Occipital lobe (tissue), 2 donors: Measurements from ENCODE around the gene APEH. TPM values are rescaled to one million over a fixed set of nuclear protein-coding genes. Genes with fewer than 3 reads are reported as not detected.
A peak's percentile ranks its signal among the peaks of the same experiment; 100 is the strongest.
"Not testable (repeated sequence)": the region's sequence is repeated elsewhere in the genome, so short reads cannot be mapped to it uniquely, and the experiment has no call there.

Experiments used
- DNase-seq: peaks from one replicate; lab custom pipeline; 2025; lab: John Stamatoyannopoulos, UW
- total RNA-seq: library from RNA; depleted of rRNA; stranded (reverse); fragments of >200 nt; gene quantifications from one replicate; pipeline ENCODE4 v1.2.3, GENCODE V29; 2014

APEH gene
- total RNA-seq, 1 donor from 2014 or later: 65.4 TPM

DNA sequence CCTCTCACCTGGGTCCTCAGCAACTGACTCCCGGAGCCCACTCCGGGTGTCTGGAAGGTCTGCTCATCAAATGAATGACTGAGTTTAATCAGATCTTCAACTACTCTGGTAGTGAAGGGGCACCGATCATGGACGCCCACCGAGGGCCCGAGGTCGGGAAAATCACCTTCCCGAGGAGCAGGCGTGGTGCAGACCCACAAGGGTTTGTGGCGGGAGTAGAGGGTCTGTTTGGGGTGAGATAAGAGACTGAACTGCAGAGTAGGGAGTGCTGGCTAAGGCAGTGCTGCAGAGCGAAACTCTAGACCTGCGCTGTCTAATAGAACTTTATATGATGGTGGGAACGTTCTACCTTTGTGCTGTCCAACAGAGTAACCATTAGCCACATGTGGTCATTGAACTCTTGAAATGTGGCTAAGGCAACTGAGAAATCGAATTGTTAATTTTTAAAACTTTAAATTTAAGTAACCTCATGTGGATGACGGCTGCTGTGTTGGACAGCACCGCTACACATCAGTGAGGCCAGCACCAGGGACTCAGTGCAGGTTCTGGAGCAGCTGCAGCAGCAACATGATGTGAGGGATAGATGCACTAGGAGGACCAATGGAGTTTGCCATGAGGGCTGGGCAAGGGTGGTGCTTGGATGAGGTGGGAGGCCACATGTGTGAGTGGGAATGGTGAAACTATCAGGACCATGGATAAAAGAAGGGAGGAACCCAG lies 15.9 kb downstream of the APEH start:
- not testable (repeated sequence) for DNase-seq

DNA sequence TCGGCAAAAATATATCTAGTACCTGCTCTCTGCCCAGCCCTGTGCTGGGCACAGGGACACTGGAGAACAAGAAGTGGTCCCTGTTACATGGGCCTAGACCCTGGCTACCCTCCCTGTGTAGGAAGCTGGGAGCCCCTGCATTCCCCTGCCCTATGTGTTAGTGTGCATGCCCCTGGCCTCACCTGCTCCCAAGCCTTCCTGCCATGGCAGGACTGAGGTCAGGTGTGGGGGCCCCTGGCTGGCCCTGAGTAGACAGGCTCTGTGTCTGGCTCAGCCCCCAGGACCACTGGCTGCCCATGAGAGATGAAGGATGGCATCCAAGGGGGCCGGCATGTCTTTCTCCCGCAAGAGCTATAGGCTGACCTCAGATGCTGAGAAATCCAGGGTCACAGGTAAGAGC lies 16.7 kb downstream of the APEH start:
- not testable (repeated sequence) for DNase-seq

DNA sequence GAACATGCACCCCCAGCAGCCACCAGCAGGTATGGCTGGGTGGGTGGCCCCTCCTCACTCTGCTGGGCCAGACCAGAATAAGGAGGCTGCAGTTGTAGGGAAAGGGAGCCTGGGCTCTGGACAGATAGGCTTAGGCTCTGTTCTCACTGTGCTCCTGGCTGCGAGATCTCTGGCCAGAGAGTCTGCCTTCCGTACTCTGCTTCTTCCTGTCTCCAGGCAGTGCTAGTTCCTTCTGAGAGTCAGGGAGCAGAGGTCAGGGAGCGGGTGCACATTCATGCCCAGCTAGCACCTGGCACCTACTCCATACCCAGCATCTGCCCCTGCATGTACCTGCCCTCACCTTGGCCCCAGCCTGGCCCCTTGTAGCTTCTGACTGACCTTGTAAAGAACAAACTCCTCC lies 17.3 kb downstream of the APEH start:
- DNase-seq: not testable (repeated sequence)

DNA sequence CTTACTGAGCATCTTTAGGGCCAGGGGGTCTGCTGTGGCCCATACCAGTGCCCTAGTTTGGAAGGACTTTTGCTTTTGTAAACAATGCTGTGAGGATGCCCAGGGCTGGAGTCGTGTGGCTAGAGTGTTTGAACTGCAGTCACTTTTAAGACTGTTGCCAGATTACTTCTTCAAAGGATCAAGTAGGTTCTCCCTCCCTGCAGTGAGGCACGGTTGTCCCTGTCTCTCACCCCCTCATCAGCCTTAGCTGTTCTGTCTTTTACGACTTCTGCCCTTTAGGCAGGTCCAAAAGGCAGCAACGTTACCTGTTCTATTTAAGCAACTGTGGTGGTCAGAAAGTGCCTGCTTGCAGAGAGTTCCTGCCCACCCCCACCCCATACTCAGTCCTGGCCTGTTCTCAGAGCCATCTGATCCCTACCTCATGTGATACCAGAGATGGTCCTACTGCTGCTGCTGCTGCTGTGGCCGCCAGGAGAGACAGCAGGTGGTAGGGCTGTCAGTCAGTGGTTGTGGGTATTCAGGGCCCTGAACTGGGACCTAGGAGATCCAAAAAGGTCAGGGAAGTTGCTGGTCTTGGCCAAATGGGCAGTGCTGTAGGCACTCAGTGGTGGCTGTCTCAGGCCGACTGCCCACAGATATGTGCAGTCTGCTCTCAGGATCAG lies 20.4 kb downstream of the APEH start:
- DNase-seq: not testable (repeated sequence)

DNA sequence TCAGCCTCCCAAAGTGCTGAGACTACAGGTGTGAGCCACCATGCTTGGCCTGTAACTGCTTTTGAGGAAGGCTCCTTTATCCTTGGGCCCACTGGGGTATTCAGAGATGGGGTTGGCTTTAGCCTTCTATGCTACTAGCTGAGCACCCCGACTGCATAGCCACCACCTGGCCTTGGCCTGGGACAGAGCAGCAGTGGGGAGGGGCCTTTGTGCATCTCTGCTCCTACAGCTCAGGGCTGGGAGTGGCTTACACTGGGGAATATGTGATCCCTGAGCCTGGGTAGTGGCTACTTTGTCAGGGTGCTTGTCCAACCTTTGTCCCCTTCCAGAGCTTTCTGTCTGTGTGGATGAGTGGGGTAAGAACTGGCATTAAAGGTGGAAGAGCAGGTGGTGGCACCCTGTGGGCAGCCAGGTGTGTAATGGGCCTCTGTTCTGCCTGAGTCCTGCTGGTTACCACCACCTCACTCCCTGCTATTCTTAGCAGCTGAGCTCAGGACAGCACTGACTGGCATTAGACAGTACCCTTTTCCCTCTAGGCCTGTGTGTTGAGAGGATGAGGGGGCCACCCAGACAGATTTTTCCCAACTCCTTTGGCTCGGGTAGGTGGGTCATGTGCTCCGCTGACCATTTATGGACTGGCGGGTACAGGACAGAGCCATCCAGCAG lies 21.3 kb downstream of the APEH start:
- not testable (repeated sequence) for DNase-seq

DNA sequence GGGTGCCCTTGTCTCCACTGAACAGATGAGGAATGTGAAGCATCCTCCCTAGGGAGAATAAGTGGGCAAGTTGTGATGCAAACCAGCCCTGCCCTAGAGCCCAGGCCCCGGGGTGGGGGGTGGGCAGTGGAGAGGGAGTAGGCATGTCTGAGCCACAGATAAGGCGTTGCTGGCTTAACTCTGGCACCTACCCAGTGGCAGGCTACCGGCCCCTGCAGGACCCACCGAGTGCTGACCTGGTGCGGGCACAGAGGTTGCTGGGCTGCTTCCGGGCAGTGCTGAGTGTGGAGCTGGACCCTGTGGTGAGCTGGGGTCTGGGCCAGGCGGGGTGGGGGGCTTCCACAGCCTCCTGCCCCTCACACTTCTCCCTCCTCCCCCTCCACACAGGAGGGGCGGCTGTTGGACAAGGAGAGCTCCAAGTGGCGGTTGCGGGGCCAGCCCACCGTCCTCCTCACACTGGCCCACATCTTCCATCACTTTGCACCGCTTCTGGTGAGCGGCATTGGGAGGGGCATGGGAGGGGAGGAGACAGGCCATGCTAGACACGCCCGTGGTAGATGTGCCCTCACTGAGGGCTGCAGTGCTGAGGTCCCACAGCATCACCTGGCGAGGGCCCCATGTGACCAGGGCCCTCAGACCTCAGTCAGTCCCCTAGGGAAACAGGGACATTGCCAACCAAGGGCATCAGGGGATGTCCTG lies 25.3 kb downstream of the APEH start:
- DNase-seq: no peak

DNA sequence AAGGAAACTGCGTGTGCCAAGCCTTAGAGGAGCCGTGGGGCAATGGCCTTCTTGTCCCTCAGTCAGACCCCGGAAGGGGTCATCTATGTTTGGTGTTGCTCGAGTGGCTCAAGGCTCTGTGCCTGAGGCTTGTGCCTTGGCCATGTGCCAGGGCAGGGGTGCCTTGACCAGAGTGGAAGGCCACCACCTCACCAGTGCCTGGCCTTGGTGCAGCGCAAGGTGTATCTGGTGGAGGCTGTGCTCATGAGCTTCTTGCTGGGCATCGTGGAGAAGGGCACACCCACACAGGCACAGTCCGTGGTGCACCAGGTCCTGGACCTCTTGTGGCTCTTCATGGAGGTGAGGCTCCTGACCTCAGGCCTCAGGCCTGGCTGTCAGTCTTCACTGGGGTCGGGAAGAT lies 25.9 kb downstream of the APEH start:
- DNase-seq: no peak

DNA sequence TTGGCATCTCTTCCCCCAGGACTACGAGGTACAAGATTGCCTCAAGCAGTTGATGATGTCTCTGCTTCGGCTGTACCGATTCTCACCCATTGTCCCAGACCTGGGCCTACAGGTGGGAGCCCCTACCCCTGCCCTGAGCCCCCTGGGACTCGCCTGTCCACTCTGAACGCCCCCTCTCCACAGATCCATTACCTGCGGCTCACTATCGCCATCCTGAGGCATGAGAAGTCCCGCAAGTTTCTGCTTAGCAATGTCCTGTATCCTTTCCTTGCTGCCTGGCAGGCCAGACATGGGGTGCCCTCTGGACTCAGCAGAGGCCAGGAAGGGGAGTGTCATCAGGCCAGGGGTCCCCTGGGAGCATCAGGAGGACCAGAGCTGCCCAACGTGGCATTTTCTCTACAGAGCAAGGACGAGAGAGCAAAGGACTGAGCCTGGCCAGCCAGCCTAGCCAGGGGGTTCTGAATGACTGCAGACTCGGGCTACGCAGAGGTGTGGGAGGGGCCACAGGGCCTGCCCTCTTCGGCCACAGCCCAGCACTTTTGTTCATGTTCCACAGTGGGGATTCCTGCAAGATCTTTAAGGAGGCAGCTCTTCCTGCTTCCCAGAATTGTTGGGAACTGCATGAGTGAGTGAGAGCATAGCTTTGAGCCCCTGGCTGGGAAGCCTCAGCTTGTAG lies 26.4 kb downstream of the APEH start:
- DNase-seq: no peak

DNA sequence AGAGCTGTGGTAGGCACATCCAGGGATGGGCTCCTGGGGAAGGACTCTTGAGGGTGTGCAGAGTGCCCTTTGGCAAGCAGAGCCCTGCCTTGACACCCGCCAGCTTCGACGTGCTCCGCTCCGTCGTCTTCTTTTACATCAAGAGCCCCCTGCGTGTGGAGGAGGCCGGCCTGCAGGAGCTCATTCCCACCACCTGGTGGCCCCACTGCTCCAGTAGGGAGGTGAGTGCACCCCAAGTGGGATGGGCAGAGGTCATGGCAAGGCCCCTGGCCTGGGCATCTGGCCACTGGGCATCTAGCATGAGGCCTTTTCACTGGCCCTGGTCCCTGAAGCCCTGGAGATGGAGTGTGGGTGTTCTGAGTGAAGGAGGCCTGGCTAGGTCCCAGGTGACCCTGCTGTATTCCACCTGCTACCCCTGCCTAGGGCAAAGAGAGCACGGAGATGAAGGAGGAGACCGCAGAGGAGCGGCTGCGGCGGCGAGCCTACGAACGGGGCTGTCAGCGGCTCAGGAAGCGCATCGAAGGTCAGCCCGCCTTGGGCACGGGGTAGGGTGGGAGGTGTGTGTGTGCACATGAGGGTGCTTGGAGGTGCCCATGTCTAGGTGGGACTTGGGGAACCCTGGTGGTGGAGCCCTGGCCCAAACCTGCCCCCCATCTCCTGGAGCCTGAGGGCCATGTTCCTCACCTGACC lies 27.4 kb downstream of the APEH start:
- DNase-seq: no peak

DNA sequence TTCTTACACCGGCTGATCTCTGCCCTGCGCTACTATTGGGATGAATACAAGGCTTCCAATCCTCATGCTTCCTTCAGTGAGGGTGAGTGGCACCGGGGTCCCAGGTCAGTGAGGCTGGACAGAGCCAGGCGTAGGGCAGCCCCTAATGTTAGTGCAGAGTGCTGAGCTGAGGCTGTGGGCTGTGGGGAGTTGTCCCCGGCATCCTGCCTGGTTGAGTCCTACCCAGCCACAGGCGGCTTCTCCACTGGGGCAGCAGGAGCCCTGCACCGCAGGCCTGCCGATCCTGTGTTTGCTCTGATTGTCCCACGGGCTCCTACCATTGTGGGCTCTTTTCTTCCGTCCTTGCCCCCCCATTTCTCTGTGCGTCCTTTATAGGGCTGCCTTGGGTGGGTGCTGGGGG lies 28.5 kb downstream of the APEH start:
- no peak for DNase-seq

DNA sequence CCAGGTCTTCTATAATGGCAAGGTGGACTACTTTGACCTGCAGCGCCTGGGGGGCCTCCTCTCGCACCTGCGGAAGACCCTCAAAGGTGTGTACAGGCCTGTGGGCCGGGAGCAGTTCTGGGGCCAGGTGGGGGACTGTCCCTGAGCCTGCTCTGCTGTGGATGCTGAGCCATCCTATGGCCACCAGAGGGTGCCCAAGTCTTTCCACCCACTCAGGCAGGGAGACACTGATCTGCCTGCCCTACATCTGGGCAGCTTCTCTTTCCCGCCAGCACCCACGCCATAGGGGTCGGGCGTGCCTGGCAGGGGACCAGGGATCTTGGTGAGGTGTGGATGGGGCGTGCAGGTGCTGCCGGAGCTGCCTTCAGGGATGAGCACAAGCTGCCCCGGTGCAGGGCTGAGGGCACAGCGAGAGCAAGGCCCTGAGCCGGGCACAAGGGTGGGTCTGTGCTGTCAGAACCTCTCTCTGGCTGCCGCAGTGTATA lies 29.3 kb downstream of the APEH start:
- peak; percentile 40 for DNase-seq

DNA sequence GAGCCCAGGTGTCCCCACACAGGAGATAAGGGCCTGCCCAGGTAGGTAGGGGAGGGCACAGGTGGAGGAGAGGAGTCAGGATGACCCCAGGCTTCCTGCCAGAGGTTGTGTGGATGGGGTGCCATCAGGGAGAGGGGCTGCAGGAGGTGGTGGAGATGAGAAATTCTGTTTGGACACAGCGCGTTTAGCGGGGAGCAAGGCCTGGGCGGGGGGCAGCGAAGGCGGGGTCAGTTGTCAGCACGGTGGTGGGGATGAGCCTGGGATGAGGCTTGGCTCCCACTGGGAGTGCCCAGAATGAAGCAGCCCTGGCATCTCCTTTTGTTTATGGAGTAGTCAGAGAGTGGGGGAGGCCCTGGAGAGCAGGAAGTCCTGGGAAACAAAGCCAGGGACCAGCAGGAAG lies 29.8 kb downstream of the APEH start:
- no peak for DNase-seq

DNA sequence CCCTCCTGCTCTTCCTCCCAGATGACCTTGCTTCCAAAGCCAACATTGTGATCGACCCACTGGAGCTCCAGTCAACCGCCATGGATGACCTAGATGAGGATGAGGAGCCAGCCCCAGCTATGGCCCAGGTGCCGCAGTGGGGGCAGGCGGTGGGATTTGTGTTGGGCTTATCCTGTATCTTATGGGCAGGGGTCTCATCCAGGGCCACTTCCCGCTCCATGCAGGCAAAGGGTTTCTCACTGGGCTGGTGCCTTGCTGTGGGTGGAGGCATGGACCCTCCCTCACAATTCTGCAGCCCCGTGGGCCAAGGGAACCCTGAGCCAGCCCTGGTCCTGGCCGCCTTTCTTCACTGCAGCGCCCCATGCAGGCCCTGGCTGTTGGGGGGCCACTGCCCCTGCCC lies 30.5 kb downstream of the APEH start:
- DNase-seq: no peak

DNA sequence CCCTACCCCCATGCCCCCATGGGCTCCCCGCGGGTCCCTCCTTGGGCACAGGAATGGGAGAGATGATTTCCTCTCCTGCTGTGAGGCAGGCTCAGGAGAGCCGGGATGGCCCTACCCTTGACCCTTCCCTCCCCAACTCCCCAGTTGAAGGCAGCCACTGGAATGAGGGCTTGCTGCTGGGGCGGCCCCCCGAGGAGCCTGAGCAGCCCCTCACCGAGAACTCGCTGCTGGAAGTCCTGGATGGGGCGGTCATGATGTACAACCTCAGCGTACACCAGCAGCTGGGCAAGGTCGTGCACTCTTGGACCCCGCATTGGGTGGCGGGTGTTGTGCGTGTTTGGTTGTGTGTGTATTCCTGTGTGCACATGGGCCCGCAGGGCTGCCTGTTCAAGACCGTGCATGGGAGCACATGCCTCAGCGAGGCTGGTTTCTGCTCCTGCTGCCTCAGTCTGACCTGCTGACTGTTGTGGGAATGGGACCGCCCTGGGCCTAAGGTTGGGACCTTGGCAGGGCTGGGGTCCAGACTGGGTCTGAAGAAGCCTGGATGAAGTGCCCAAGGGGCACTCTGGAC lies 31.3 kb downstream of the APEH start:
- no peak for DNase-seq

DNA sequence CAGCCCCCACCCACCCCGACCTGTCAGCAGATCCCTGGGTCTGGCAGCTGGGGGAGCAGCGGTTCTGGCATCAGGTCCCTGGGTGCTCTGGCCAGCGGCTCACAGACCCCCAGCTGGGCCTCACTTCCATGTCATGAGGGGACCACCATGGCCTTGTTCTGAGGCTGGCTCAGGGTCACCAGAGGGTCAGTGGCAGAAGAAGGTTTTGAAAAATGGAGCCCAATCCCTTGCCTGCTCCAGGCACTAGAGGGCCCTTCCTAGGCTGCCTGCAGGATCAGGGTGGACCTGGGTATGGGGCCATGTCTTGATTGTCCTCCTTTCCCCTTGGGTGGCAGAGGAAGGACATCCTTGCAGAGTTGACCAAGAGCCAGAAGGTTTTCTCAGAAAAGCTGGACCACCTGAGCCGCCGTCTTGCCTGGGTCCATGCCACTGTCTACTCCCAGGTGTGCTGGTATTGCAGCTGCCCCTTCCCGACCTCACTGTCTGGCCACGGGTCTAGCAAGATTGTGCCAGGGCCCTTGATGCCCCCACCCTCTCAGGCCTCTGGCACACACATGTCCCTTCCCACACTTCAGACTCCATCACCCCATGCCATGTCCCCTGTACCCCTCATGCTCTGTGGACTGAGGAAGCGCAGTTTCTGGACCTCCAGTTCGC lies 32.4 kb downstream of the APEH start:
- DNase-seq: no peak

DNA sequence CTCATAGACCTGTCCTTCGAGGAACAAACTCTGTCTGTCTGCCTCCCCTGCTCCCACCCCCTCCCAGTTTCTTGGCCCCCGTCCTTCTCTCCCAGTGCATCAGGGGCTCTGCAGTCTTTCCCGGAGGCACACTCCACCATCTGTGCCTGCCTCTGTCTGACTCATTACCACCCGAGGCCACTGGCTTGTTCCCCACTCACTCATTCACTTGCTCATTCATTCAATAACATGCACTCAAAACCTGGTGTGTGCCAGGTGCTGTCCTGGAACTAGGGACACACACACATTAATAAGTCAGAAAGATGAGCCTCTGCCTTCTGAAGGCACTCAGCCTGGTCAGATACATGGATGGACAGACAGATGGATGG lies 32.9 kb downstream of the APEH start:
- DNase-seq: no peak

DNA sequence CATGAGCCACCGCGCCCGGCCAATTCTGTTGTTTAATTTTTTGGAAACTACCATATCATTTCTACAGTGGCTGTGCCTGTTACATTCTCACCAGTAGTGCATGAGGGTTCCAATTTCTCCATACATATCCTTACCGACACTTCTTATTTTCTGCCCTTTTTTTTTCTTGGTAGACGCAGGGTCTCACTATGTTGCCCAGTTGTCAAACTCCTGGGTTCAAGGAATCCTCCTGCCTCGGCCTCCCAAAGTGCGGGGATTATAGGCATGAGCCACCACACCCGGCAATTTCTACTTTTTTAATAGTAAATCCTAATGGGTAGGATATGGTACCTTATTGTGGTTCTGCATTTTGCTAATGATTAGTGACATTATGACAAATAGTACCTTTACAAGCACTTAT lies 35.7 kb downstream of the APEH start:
- DNase-seq: no peak

DNA sequence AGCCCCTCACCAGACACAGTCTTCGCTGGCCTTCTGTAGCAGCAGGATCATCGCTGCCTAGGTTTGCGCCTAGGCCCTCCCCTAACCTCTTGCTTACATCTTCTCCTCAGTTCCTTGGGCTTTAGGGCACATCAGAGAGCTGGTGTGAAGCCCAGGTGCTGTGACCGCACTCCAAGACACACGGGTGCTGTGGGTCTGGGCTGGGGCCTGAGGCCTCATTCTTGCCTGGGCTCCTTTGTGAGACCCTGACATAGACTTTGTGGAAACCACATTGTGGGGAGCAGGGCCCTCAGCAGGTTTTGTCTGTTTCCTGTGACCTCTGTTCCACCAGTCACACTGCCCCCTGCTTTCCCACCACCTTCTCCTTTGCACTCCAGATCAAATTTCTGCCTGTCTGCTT lies 37.3 kb downstream of the APEH start:
- no peak for DNase-seq

DNA sequence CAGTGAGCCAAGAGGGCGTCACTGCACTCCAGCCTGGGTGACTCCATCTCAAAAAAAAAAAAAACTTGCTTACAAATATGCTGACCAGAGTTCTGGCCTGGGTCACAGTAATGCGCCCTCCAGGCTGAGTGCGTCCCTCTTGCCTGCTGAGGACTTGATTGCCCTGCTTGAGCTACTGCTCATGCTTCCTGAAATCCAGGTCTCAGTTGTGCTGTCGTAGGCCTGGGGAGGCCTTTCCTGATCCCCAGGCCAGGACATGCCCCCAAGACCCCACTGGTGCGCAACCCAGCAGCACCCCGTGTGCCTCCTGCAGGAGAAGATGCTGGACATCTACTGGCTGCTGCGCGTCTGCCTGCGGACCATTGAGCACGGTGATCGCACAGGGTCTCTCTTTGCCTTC lies 38.0 kb downstream of the APEH start:
- no peak for DNase-seq
